MCF 10A (cell line): ENCODE data around the gene KCNMA1. TPM values are rescaled to one million over a fixed set of nuclear protein-coding genes. Genes with fewer than 3 reads are reported as not detected.

Source experiments
- BruUV-seq: library from RNA; stranded (reverse); fragments of 400-500 nt; replicated peaks from 2 replicates; lab custom pipeline; 2021; lab: Mats Ljungman, UMichigan
- CTCF ChIA-PET: fragments of 300-600 bp; sonication (Branson Sonifier 250); formaldehyde crosslinking; extraction: SDS; loops from one replicate; lab custom pipeline; 2021; ENCODE audit warnings: antibody characterized with exemption, inconsistent platforms; lab: Yijun Ruan, JAX
- POLR2A ChIA-PET: fragments of 300-600, 350-650 bp; sonication (Branson Sonifier 250); formaldehyde crosslinking; extraction: SDS; loops from one replicate; lab custom pipeline; 2020; ENCODE audit warnings: antibody characterized with exemption, inconsistent platforms; lab: Yijun Ruan, JAX
- DNase-seq: peaks from one replicate; pipeline ENCODE4 v3.0.0-alpha.2; 2018; ENCODE audit not compliant: unreplicated experiment
- H3K27ac Mint-ChIP-seq: one replicate; pipeline ENCODE4 v1.8.0; 2022; ENCODE audit warnings: mild to moderate bottlenecking, low read depth, mixed read lengths; ENCODE audit not compliant: unreplicated experiment
- H3K27me3 Mint-ChIP-seq: one replicate; pipeline ENCODE4 v1.8.0; 2022; ENCODE audit warnings: mixed read lengths; ENCODE audit not compliant: insufficient read depth, unreplicated experiment
- H3K36me3 Mint-ChIP-seq: one replicate; pipeline ENCODE4 v1.8.0; 2022; ENCODE audit warnings: mild to moderate bottlenecking, moderate library complexity, mixed read lengths; ENCODE audit not compliant: insufficient read depth, unreplicated experiment
- H3K4me1 Mint-ChIP-seq: one replicate; pipeline ENCODE4 v1.8.0; 2022; ENCODE audit warnings: mixed read lengths; ENCODE audit not compliant: insufficient read depth, unreplicated experiment
- H3K4me3 Mint-ChIP-seq: one replicate; pipeline ENCODE4 v1.8.0; 2022; ENCODE audit warnings: mild to moderate bottlenecking, moderate library complexity, mixed read lengths; ENCODE audit not compliant: unreplicated experiment
- H3K9me3 Mint-ChIP-seq: one replicate; pipeline ENCODE4 v1.8.0; 2022; ENCODE audit warnings: mixed read lengths; ENCODE audit not compliant: unreplicated experiment
- intact Hi-C: fragments of 100-400 bp; cut with micrococcal nuclease; formaldehyde crosslinking; loops from 2 replicates; pipeline ENCODE4 v1.14.1; 2022
- total RNA-seq: library from RNA; stranded (reverse); gene quantifications from 2 replicates; pipeline ENCODE4 v1.2.3, GENCODE V29; 2022
- TF ChIP-seq, protein P1 (sequence below): fragments of 200-600 bp; IDR thresholded peaks from one replicate; pipeline ENCODE4 v1.8.0; 2022; ENCODE audit warnings: antibody characterized with exemption, mild to moderate bottlenecking; ENCODE audit not compliant: unreplicated experiment

Gene KCNMA1
- total RNA-seq, 1 experiment from 2014 or later = 7.5 TPM

- no peaks in the 10 kb centered on the region for H3K27me3 Mint-ChIP-seq
- no peaks in the 10 kb centered on the region for H3K9me3 Mint-ChIP-seq
- no TSS peak for BruUV-seq
- intact Hi-C loops = loop anchor here (5.0 kb wide), 1 partner anchor 193 kb away; no protein-coding TSS in a partner anchor
- peaks cover 29% of the 10 kb centered on the region for H3K4me1 Mint-ChIP-seq
- ChIA-PET CTCF (interaction anchor here (0.6 to 1.1 kb wide), 2 partner anchors 392 to 419 kb away, joined by 3 read pairs; no protein-coding TSS in a partner anchor), POLR2A (no interaction called here)
- TF ChIP-seq, protein P1, sequence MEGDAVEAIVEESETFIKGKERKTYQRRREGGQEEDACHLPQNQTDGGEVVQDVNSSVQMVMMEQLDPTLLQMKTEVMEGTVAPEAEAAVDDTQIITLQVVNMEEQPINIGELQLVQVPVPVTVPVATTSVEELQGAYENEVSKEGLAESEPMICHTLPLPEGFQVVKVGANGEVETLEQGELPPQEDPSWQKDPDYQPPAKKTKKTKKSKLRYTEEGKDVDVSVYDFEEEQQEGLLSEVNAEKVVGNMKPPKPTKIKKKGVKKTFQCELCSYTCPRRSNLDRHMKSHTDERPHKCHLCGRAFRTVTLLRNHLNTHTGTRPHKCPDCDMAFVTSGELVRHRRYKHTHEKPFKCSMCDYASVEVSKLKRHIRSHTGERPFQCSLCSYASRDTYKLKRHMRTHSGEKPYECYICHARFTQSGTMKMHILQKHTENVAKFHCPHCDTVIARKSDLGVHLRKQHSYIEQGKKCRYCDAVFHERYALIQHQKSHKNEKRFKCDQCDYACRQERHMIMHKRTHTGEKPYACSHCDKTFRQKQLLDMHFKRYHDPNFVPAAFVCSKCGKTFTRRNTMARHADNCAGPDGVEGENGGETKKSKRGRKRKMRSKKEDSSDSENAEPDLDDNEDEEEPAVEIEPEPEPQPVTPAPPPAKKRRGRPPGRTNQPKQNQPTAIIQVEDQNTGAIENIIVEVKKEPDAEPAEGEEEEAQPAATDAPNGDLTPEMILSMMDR = no peak
- no peak overlapping the region for H3K27ac Mint-ChIP-seq
- H3K36me3 Mint-ChIP-seq = peaks cover 6% of the 10 kb centered on the region
- no peak for DNase-seq
- no peak overlapping the region for H3K4me3 Mint-ChIP-seq
These were observed 52.7 kb downstream of the KCNMA1 start for GRCh38 chr10:77584938-77585337.

DNA sequence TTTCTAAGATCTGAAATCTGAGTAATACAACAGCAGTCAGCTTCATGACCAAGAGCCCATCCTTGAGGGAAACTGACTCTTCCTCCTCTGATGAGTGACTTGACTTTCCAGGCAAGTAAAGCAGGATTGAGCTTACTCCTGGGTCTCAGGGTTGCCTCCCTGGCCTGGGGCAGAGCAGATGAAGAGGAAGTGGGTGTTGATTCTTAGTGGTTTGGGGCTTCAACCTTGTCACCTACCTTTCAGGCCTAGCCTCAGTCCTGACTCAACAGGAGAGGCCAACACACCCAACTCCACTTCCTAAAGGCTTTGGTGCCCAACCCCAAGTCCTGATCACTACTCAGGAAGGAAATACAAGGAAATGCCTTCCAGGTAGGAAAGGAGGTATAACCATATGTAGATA lies 54.1 kb downstream of the KCNMA1 start:
- no peak for DNase-seq
- no TSS peak for BruUV-seq
- Mint-ChIP-seq H3K36me3 (peaks cover 2% of the 10 kb centered on the region), H3K4me3 (no peak overlapping the region), H3K4me1 (peaks cover 36% of the 10 kb centered on the region), H3K9me3 (no peaks in the 10 kb centered on the region), H3K27me3 (no peaks in the 10 kb centered on the region), H3K27ac (no peak overlapping the region)
- POLR2A ChIA-PET = no interaction called here
- intact Hi-C loops = no loop called here
- CTCF ChIA-PET = interaction anchor here (1.1 kb wide), 1 partner anchor 418 kb away, joined by 3 read pairs; no protein-coding TSS in a partner anchor
- TF ChIP-seq, protein P1 = no peak

DNA sequence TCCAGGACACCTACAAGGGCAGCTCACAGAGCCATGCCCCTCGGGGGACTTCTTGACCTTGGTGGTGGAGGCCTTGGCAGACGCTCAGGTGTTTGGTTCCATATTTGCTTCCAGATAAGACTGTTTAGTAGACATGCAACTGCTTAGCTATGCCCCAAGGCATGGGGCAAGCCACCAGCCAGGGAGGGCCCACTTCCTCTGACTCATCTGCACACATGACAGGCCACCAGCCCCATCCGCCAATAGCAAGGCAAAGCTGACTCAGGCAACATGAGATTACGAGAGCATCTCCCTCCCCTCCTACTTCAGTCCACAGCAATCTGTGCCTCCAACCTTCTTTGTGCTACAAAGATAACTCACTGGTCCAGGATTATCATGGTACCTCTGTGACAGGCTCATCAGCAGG lies 54.9 kb downstream of the KCNMA1 start:
- DNase-seq = peak; percentile 87
- Mint-ChIP-seq H3K4me1 (peaks cover 28% of the 10 kb centered on the region), H3K9me3 (no peaks in the 10 kb centered on the region), H3K4me3 (no peak overlapping the region), H3K27ac (no peak overlapping the region), H3K36me3 (no peaks in the 10 kb centered on the region), H3K27me3 (no peaks in the 10 kb centered on the region)
- TF ChIP-seq, protein P1 = no peak
- ChIA-PET CTCF (interaction anchor here (0.6 to 1.1 kb wide), 3 partner anchors 8 to 417 kb away, joined by 3 to 4 read pairs (median 3); no protein-coding TSS in a partner anchor), POLR2A (interaction anchor here (0.7 kb wide), 1 partner anchor 35 kb away, joined by 3 read pairs; no protein-coding TSS in a partner anchor)
- intact Hi-C loops = no loop called here
- no TSS peak for BruUV-seq

GRCh38 chr10:77581738-77582137 lies 55.9 kb downstream of the KCNMA1 start:
- Mint-ChIP-seq H3K27me3 (no peaks in the 10 kb centered on the region), H3K9me3 (no peaks in the 10 kb centered on the region), H3K27ac (no peak overlapping the region), H3K4me1 (peaks cover 20% of the 10 kb centered on the region), H3K4me3 (no peak overlapping the region), H3K36me3 (no peaks in the 10 kb centered on the region)
- TF ChIP-seq, protein P1 = no peak
- intact Hi-C loops = no loop called here
- no TSS peak for BruUV-seq
- no peak for DNase-seq
- POLR2A ChIA-PET = no interaction called here
- CTCF ChIA-PET = interaction anchor here (0.5 to 0.8 kb wide), 2 partner anchors 58 to 141 kb away, joined by 3 to 4 read pairs; no protein-coding TSS in a partner anchor
